NCI-H1417 (cell line): ENCODE measurements around the gene ALDH1L1.
A peak's percentile ranks its signal among the peaks of the same experiment; 100 is the strongest.

ENCODE experiments used
- DNase-seq, 3 experiments: peaks; one replicate each; lab custom pipeline; 2025; lab: John Stamatoyannopoulos, UW

The ALDH1L1 gene

DNA sequence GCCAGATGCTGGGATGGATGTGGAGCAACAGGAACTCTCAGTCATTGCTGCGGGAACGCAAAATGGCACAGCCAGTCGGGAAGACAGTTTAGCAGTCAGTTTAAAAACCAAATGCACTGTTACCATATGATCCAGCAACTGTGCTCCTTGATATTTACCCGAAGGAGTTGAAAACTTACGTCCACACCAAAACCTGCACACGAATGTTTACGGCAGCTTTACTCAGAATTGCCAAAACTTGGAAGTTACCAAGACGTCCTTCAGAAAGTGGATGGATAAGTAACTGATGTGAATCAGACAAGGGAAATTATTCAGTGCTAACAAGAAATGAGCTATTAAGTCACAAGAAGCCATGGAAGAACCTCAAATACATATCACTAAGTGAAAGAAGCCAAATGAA is 60.4 kb downstream of the ALDH1L1 start:
- DNase-seq: no peak

DNA sequence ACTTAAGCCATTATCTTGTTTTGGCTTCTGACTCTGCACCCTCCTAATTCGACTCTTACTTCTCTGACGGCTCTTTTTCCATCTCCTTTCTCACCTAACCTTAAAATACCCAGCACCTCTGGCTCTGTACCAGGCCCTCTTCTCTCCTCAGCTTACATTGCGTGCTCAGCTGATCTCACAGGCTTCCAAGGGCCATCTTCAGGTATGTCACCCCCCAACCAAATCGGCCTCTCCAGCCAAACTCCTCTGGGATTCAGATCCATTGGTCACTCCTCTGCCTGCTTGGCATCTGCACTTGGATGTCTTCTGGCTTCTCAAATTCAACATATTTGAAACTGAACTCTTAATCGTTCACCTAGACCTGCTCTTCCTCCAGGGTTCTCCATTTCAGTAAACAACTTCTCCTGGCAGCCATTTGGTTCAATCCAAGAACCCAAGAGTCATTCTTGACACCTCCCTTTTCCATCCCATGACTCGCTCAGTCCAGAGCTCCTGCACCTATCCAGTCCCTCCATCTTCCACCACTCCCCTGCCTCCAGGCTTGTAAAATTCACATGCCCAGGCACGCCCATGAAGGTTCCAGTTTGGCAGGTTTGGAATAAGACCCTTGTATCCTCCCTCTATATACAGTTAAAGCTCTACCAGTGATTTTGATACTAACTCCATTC is 61.2 kb downstream of the ALDH1L1 start:
- peak in 1 of 3 experiments; percentile 13 for DNase-seq

DNA sequence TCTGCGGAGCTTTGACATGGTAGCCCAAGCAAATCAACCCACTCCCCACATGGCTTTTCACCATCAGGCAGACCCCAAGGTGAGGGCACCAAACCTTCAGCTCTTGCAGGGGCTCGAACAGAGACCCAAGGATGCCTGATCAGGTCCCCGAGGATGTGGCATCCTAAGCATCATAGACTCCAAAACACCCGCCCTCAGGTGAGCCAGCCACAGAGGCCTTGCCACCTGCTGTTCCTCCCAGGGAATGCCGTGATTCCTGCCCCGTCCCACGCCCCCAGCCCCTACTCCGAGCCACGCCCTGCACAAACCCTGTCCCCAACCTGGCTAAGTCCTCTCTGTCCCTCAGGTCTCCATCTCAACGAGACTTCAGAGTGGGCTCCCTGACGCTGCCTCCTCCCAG is 61.8 kb downstream of the ALDH1L1 start:
- no peak for DNase-seq

DNA sequence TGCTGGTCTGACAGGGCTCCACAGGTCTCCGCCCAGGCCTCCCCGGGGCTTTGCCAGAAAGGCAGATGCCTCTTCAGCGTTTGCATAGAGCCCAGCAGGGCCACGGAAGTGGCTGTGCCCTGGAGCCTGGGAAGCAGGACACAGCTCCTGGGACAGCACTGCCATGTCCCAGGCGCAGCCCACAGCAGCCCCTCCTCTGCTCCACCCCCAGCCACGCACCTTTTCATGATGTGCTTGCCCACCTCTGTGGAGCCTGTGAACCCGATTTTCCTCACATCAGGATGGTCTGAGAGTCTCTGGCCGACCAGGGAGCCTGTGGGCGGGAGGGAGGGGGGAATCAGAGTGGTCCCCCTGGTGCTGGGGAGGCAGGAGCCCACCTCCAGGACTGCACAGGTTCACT is 62.6 kb downstream of the ALDH1L1 start:
- no peak for DNase-seq

DNA sequence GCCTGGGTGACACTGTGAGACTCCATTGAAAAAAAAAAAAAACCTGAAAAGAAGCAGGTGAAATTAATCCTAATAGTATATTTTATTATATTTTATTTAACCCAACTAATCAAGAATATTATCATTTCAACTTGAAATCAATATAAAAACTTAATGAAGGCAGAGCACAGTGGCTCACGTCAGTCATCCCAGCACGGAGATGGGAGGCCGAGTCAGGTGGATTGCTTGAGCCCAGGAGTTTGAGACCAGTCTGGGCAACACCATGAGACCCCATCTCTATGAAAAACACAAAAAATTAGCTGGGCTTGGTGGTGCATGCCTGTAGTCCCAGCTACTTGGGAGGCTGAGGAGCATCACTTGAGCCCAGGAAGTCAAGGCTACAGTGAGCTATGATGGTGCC is 63.2 kb downstream of the ALDH1L1 start:
- no peak for DNase-seq

DNA sequence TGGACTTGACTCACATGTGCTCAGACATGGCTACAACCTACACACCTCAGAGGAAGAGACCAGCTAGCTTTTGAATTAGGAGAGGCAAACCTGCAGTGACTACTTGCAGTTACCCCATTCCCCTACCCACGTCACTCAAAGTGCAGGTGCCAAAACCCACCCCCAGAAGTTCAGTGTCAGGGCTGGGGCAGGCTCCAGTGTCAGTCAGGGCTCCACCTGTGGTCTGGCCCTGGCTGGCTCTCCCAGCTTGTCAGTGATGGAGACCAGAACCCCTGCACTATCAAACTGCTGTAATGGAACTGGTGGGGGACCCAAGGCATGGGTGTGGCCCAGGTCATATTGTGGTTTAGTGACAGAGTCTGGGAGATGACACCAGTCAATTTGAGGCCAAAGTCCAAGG is 63.9 kb downstream of the ALDH1L1 start:
- no peak for DNase-seq

DNA sequence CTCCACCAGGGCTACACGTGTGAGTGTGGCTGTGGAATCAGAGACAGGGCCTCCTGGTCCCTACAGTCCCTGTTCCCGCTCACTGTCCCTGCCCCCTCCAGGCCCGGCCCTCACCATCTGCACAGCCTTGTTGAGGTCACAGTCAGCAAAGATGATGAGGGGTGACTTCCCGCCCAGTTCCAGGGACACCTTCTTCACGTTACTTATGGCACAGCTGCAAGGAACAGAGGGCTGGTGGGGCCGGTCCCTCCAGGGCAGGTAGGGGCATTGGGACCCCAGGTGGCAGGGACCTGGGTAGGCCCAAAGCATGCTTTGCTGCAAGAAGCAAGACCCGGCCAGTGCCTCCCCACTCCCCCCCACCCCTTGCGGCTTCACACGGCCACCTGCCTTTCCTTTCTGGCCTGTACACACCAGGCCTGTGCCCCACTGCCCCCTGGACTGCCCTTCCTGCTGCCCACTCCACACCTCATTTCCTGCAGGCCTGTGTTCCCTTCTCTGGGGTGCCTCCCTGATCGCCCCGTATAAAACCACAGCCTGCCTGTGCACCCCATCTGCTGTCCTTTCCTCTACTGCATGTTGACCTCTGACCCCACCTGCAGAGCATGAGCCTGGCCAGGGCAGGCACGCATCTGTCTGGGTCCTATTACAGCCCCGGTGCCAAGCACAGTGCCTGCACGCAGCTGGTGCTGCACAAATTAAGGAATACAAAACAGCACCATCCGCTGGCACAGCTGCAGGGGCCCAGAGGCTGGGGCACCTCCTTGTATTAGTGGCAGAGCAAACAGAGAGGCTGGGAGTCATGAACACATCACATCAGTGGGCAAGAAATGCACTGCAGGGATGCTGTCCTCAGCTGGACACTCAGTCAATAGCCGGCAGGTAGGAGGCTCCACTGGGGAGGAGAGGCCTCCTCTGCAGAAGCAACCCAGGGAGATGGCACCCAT is 65.7 kb downstream of the ALDH1L1 start:
- peak in 1 of 3 experiments; percentile 3 for DNase-seq

DNA sequence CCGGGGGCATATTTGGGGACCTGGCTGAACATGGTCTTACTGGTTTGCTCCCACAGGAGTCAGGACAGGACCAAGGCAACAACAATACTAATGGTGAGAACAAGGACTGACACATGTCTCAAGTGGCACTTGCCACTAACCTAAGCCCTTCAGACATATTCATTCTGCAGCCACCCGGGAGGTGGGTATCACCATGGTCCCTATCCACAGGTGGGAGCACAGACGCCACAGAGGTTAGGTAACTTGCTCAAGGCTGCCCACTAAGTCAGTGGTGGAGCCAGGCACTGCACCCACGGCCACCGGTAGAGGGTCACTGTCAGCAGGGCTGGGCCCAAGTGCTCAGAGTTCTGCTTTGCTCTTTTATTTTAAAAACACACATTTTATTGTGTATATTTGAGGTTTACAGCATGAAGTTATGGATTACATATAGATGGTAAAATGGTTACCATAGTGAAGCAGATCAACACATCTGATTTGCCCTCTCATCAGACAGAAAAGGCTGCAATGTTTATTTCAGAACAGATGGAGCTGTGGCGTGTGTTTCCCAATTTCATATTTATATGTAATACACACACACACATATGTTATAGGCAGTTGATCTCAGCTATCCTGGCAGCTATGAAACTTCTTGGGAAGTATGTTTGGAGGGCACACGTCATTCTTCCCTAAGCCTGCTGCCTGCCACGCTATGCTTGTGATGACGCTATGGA is 66.5 kb downstream of the ALDH1L1 start:
- peak in 1 of 3 experiments; percentile 8 for DNase-seq

DNA sequence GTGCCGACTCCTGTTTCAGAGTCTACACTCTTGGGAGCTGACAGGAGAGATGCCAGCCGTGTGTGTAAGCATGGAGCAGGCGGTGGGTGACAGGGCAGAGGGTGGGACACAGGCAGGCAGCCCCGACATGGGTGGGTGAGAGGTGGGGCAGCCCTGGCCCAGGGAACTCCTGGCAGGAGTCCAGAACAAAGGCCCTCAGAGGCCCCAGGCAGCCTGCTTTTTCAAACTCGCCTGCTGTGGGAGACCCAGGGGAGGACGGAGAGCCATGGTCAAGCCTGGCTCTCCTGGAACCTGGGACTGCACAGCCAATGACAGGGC is 67.2 kb downstream of the ALDH1L1 start:
- no peak for DNase-seq

DNA sequence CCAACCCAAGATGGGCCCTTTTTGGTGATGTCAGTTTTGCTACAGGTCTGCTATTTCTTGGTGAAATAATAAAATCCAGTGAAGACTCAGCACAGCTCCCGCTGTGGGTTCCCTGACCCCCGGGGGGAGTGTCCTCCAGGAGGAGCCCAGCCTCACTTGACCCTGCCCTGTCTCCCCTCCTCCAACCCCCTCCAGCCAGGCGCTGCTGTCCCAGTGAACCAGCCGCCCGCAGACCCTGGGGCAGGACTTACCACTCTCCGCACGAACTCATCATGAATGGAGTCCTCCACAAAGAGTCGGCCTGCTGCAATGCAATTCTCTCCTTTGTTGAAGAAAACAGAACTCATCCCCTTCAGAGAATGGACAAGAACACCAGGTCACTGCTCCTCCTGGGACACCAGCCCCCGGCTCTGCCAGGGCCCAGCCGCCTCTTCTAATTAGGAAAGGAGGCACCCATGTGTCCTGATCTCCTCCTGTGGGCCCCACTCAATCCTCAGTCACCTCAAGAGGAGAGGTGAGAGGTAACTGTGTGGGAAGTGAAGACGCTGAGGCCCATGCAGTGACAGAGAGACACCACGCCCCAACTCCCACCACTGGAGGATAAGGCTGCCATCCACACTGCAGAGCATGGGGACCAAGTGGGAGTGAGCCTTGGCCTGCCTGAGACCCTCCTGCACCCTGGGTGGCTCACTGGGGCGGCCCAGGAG is 67.7 kb downstream of the ALDH1L1 start:
- no peak for DNase-seq

DNA sequence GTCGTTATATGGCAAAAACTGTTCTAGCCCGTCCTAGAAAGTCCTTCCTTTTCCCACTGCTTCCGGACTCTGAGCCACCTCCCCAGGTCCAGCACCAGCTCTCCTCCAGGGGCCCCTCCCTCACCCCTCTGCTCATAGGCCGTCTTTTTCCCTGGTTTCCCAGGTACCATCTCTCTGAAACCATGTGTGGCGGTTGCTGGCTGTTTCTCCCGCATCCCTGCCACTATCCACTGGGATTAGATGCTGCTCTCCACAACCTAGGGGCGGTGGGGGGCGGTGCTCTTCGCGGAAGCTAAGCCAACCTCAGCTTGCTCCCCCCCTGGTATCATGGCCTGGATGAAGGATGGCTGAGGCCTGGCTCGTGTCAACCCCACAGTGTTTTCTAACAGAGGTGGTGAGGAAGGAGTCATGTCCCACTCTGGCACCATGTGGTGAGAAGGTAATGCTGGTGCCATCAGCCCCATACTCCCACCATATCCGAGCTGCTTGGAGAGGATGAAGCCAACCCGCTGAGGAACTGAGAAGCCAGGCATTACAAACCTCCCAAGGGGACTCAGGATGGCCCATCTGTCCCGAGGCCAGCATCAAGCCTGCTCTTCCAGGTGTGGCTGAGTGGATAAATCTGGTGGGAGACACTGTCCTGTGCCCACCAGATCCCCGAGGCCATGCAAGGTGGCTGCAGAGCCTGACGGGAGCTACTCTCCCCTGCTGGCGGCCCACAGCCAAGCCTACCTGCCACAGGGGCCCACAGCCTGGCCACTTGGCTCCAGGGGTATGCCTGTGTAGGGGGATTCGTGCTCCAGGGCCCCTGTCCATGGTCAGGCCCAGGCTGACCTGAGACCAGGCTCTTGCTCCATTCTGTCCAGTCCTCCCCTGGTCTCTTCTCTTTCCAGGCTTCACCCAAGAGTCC is 68.6 kb downstream of the ALDH1L1 start:
- no peak for DNase-seq

DNA sequence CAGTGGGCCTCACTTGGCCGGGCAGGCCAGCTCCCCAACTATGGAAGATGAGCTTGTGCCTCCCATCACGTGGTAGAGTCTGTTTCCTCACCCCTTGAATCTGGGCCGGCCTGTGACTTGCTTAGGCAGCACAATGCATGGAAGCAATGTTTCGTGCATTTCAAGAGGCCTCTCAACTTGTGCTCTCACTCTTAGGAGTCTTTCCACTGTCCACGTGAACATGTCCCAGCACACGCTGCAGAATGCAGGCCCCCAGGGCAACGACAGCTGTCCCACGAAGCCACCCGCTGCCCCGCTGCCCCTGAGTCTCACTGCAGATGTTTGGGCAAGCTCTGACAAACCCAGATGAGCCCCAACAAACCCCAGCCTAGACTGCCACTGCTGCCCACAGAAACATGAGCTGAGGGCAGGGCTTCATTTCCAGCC is 69.2 kb downstream of the ALDH1L1 start:
- DNase-seq: no peak

DNA sequence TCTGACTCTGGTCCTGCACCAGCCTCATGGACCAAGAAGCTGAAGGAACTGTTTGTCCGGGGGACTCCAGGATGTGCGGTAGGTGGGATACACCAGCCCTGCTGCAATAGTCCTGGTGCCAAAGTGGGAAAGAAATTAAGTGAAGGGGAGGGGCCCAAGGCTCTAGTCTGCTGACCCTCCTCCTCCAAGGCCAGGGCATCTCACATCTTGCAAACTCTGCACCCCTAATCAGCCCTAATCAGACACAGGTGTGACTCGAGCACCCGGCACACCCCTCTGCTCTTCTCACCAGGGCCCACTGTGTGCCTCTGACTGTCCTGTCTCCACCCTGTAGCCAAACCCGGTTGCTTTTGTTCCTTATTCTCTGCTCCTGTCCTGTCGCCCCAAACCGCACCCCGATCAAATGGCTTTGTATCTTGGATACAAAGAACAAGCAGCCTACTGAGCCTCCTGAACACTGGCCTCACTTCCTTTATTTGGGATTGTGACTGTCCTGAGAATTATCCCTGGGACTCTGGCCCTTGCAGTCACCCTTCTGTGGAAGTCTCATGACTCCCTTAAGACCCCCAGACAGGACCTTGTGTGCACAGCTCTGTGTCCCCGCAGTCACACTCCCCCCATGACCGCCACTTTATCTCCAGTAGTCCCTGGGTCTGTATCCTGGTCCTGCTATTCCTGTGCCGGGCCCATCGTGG is 69.8 kb downstream of the ALDH1L1 start:
- DNase-seq: no peak

DNA sequence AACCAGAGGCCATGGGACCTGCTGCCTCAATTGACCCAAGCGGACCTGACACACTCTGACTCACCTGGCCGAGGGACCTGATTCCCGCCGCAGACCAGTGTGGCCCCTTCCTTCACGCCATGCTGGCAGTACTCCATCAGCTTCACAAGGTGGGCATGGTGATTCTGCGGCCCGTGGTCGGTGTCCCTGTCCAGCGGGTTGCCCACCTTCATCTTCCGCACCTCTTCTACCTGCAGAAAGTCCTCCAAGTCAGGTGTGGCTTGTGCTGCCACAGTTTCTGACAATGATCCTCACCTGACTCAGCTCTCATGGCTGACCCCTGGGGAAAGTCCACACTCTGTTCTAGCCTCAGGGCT is 70.5 kb downstream of the ALDH1L1 start:
- no peak for DNase-seq

DNA sequence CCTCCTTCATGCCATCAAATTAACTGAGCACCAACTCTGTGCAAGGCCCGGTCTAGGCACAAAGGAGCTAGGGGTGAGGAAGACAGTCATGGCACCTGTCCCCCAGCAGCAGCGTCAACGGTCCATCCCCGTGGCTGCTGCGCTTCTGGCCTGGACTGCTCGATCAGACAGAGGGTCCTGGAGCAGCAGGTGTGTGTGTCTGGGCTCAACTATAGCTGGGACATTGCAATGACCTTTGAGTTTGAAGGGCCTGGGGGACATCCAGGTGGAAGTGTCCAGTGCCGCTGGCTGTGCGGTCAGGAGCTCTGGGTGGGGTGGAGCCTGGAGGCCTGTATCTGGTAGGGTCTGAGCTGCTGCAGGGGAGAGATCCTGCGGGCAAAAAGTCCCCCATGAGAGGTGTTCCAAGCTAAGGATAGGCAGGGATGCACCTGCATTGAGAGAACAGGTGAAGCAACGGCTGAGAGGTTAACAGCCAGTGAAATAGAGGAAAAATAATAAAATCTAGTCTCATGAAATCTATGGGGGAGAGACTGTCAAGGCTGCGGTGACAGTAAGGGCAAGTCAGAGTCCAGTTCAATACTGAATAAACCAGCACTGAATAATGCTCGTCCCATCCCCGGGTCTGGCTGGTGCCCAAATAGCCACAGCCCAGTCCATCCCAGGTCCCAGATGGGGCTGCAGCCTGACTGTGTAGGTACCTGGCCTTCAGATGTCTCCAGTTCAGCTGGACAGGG is 71.1 kb downstream of the ALDH1L1 start:
- no peak for DNase-seq

DNA sequence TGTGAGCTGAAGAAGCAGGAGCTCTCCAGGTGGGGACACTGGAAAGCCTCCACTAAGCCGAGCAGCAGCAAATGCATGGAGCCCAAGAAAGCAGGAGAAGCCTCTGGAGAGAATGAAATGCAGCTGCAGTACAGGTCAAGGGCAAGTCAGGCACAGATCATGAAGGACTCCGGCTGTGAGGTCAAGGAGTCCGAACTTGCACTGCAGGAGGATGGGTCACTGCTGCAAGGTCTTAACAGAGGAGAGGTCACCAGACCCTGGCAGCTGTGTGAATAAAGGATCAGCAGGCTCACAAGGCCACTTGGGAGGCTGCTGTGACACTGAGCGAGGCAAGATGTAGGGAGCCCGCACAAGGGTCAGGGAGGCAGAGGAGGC is 71.7 kb downstream of the ALDH1L1 start:
- no peak for DNase-seq

DNA sequence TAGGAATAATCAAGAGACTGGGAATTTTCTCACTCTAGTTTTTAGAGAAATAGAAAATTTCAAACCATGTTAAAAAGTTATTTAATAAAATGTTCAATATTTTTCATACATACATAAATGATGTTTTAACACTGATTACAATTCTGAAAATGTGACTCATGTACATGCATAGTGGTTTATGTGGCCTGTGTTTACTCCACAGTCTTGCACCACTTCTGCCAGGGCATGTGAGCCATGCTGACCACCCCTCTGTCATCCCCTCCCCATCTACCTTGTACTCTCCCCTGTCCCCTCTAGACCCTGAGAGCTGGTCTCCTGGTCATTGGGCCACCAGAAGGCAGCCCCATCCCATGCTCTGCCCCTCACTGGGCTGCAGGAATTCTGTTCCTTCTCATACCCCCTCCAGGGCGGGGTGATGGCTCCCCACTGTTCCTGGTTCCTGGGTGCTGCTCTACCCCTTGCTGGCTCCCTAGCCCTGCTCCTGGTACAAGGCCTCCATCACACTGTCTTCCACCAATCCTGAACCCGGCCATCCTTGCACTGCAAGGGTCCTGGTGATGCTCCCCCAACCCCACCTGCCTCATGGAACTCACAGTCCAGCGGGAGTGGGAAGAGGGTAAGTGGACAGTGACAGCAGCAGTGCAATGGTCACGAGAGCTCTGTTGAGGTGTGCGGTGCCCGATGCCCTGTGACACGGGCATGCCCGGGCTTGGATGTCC is 72.3 kb downstream of the ALDH1L1 start:
- no peak for DNase-seq

DNA sequence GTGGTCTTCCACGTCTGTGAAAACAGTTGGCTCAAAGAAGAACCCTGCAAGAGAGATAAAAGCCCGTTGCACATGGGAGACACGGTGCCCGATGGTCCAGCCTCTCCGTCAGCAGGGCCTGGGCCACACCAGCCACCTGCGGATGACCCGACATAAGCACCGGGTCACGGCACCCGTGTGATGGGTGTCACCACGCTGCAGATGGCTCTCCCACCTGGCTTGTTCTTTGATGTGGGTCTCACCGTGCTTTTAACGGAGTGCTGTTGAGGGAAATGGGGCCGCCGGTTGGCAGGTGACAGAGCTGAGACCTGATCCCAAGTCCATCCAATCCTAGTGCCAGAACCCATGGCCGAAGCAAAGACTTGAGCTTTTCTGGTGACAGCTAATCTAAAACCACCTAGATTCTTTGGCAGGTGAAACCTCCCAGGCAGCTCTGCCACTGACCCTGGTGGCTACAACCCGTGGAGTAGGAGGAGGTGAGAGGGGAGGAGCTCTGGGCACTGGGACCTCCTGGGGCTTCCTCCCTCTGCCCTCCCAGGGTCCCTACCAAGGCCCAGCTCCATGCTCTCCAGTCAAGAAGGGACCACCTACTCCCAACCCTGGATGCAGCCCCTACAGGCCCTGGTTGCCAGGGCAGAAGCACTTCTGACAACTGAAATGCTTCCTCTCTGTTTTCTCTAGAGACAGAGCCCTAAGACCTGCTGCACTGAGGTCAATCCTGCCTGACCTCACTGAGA is 73.0 kb downstream of the ALDH1L1 start:
- DNase-seq: no peak
